Measurements from ENCODE around the gene ALK.

The ALK gene

GRCh38 chr2:29644949-29645348 lies 276.4 kb downstream of the ALK start:
- DNase-seq (ENCODE audit: low read depth): no peak

GRCh38 chr2:29643196-29643595 lies 278.2 kb downstream of the ALK start:
- no peak for DNase-seq (ENCODE audit: low read depth)

GRCh38 chr2:29640360-29640759 lies 281.0 kb downstream of the ALK start:
- DNase-seq (ENCODE audit: low read depth): no peak

GRCh38 chr2:29638641-29639040 lies 282.7 kb downstream of the ALK start:
- DNase-seq (ENCODE audit: low read depth): no peak

GRCh38 chr2:29634916-29635315 lies 286.5 kb downstream of the ALK start:
- no peak for DNase-seq (ENCODE audit: low read depth)

- no peak for DNase-seq (ENCODE audit: low read depth)
These were observed 289.4 kb downstream of the ALK start for GRCh38 chr2:29632018-29632417.

- no peak for DNase-seq (ENCODE audit: low read depth)
These were observed 291.9 kb downstream of the ALK start for GRCh38 chr2:29629495-29629894.

GRCh38 chr2:29628862-29629261 lies 292.5 kb downstream of the ALK start:
- no peak for DNase-seq (ENCODE audit: low read depth)

- no peak for DNase-seq (ENCODE audit: low read depth)
These were observed 293.2 kb downstream of the ALK start for GRCh38 chr2:29628108-29628745.

- DNase-seq (ENCODE audit: low read depth): no peak
These were observed 294.1 kb downstream of the ALK start for GRCh38 chr2:29627279-29627711.

- DNase-seq (ENCODE audit: low read depth): no peak
These were observed 300.5 kb downstream of the ALK start for GRCh38 chr2:29620890-29621289.

GRCh38 chr2:29619689-29620088 lies 301.7 kb downstream of the ALK start:
- no peak for DNase-seq (ENCODE audit: low read depth)

- DNase-seq (ENCODE audit: low read depth): no peak
These were observed 303.4 kb downstream of the ALK start for GRCh38 chr2:29618024-29618423.

- no peak for DNase-seq (ENCODE audit: low read depth)
These were observed 304.0 kb downstream of the ALK start for GRCh38 chr2:29617351-29617750.

GRCh38 chr2:29616569-29616968 lies 304.8 kb downstream of the ALK start:
- no peak for DNase-seq (ENCODE audit: low read depth)

GRCh38 chr2:29615841-29616240 lies 305.5 kb downstream of the ALK start:
- DNase-seq (ENCODE audit: low read depth): no peak

GRCh38 chr2:29615183-29615582 lies 306.2 kb downstream of the ALK start:
- no peak for DNase-seq (ENCODE audit: low read depth)

GRCh38 chr2:29614295-29614830 lies 307.0 kb downstream of the ALK start:
- no peak for DNase-seq (ENCODE audit: low read depth)

- no peak for DNase-seq (ENCODE audit: low read depth)
These were observed 307.6 kb downstream of the ALK start for GRCh38 chr2:29613792-29614266.

- no peak for DNase-seq (ENCODE audit: low read depth)
These were observed 308.3 kb downstream of the ALK start for GRCh38 chr2:29613067-29613466.

- no peak for DNase-seq (ENCODE audit: low read depth)
These were observed 308.8 kb downstream of the ALK start for GRCh38 chr2:29612568-29612967.

- no peak for DNase-seq (ENCODE audit: low read depth)
These were observed 309.5 kb downstream of the ALK start for GRCh38 chr2:29611850-29612249.

- no peak for DNase-seq (ENCODE audit: low read depth)
These were observed 310.1 kb downstream of the ALK start for GRCh38 chr2:29611261-29611660.

- no peak for DNase-seq (ENCODE audit: low read depth)
These were observed 310.8 kb downstream of the ALK start for GRCh38 chr2:29610569-29610968.
